CD4-positive, alpha-beta T cell treated with Interleukin-6 for 4 hours (primary cell): Measurements from ENCODE around the gene CACNB2.
"Not testable (repeated sequence)": the region's sequence is repeated elsewhere in the genome, so short reads cannot be mapped to it uniquely, and the experiment has no call there.

Experiments used
- DNase-seq: peaks from one replicate; pipeline ENCODE4 v3.0.0-alpha.2; 2020; ENCODE audit warnings: mixed read lengths

Gene CACNB2

DNA sequence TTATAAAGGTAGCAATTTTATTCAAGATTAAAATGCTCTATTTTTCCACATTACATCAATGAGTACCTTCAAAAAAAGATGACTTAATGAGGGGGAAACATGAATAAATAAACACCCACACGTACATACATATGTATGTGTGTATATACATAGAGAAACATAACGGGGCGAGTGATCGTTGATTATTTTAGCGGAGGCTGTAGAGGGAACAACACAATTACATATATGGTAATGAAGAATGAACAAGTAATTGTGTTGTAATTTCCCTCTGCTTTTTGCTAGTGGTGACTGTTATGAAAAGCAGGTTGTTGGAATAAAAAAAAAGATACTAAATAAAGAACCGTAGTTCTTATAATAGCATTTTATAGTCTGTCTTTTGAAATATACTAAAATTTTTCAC lies 63.2 kb downstream of the CACNB2 start:
- no peak for DNase-seq

DNA sequence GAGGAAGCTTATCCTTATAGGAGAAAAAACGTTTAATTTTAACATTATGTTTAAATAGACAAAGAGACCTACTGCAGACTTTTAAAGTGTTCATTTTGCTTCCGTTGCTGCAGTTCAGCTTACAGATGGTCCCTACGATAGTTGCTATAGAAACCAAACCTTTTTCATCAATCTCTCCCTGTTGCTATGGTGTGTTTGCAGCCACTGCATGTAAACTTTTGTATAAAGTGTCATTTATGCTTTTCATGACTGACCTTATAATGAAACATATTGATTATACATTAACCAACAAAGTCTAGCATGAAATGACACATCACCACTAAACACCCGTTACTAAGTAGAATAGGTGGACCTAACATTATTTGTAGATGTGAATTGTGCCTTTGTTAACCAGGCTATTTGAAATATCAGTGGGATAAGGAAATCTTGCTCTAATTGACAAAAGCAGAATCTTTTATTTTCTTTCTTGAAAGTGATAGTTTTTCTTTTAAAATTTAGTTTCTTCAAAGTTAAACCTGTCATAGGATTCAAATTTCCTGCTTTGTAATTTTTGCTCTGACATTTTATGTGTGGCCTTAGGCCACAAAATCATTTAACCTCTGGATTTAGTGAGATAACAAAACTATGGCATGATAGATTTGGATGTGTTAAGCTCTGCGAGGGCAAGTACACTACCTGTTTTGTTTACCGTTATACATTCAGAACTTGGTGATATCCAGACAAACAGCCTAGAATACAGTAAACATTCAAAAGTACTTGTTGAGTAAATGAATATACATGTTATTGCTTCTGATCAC lies 64.0 kb downstream of the CACNB2 start:
- no peak for DNase-seq

DNA sequence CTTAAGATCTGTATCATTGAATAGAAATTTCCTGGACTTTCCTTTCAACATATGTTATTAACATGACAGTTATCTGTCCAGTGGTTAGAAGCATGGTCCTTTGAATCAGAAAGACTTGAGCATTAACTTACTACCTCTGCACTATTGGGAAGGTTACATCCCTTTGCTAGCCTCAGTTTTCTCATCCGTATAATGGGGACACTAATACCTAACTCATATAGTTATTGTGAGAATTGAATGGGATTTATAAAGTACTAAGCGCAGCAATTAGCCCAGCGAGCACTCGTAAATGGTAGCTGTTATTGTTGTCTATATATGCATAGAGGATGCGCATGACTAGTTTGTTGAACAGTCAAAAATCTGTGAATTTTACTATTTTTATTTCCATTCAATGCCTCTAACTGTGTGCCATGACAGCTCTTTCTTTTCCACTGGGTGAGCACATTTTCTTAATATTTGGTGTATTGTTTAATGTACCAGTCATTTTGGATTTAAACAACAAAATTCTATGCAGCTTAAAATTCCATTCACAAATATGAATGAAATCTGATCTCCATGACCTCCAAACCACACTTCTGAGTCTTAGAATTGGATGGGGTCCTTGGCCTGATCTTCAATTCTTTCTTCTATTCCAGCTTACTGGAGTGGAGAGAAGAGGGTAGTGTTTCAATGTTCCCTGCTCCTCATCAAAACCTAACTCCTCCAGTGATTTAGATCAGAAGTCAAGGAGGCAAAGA lies 65.0 kb downstream of the CACNB2 start:
- DNase-seq = no peak

DNA sequence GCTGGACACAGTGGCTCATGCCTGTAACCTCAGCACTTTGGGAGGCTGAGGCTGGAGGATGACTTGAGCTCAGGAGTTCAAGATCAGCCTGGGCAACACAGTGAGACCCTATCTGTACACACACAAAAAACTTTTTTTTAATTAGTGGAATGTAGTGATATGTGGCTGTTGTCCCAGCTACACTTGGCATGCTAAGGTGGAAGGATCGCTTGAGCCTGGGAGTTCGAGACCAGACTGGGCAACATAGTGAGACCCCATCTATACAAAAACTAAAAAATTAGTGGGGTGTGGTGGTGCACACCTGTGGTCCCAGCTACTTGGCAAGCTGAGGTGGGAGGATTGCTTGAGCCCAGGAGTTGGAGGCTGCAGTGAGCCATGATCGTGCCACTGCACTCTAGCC lies 68.0 kb downstream of the CACNB2 start:
- not testable (repeated sequence) for DNase-seq

DNA sequence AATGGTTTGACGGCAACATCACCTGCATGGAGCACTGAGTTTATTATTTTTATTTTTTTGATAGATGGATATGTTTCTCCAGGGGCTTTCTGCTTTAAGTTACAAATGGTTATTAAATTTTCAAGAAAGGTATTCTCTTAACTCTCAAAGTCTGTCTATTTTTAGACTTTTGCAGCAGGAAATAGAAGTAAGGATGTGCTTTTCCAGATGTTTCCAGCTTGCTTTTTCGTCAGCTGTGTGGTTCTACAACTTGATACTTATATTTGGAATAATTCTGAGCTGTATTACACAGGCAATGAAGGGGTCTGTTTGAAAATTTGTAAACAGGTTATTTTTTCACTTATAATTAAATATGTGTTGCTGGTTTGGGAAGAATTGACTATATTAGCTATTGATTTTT lies 69.0 kb downstream of the CACNB2 start:
- DNase-seq = no peak

DNA sequence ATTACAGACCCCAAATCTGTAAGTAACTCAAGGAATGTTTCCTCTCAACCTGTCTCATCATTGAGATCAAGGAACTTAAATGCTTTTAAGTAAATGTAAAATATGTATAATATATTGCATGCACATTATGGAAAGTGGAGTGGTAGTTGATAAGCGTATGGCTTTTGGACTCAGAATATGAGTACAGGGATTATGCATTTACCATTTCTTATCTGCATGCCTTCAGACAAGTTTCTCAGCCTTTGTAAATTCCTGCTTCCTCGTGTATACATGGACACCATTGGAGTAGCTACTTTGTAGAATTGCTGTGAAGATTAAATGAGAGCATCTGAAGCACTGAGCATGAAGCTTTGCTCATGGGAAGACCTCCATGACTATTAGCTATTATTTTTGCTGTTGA lies 70.5 kb downstream of the CACNB2 start:
- DNase-seq = no peak

DNA sequence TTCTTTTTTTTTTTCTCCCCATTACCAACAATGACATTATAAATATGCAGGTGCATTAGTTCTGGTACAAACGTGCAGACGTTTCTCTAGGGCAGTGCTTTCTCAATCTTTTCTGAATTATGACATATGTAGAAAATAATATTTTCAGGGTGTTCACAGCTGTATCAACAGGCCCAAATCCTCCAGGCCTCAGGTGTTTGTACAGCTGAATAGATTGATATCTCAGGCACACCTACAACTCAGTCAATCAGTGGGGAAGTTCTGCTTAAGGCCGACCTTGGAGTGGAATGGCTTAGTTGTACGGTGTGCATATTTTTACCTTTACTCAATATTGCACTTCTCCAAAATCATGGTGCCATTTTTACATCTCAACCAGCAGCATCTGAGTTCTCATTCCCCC lies 71.6 kb downstream of the CACNB2 start:
- DNase-seq = no peak

DNA sequence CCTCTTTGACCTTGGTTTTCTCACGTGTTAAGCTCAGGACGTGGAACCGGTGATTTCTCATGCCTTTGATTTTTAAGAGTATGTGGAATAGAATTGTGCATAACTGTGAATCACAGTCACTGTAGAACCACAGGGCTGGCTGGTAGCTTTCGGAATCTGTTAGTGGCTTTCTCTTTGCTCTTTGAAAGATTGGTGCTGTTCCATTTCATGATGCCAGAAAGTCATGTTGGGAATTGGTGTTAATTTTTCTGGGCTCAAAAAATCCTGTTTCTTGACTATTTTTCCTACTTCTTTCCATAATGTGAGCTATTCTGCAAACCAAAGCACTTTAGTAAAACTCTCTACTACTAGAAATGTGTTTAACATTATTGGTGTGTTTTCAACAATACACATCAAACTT lies 73.0 kb downstream of the CACNB2 start:
- no peak for DNase-seq

DNA sequence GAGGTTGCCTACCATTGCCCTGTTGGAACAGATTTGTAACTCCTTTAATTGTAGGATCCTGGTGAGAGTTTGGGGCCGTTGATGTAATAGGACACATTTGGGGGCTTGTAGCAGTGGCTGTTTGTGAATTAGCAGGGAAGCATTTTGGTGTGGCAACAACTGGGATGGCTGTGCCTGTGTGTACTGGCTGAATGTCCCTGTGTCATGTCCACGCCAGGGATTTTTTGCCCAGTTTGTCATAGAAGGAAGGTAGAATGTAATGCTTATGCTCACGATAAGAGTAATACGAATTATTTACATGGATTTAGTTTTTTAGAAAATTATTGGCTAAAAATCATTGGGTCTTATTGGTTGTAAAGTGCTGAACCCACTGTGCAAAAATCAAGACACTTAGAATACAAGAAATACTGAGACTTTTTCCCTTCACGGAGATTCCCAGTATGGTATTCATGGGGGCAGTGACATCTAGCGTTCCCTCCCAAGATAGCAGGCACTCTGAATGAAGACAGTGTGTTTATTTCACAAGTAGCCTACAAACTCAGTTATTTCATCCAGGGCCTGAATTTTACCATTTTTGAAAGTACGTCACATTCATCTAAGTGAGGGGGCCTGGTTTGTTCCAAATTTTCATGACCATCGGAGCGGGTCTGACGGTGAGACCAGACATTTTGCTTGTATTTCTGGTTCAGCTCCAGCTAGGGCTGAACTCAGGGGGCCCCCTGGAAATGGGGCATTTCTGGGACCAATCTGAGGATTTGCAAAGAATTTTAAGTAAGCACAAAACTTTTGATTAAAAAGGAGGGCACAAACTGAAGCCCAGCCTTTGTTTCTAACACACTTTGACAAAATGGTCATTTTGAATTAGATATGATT lies 74.7 kb downstream of the CACNB2 start:
- no peak for DNase-seq

DNA sequence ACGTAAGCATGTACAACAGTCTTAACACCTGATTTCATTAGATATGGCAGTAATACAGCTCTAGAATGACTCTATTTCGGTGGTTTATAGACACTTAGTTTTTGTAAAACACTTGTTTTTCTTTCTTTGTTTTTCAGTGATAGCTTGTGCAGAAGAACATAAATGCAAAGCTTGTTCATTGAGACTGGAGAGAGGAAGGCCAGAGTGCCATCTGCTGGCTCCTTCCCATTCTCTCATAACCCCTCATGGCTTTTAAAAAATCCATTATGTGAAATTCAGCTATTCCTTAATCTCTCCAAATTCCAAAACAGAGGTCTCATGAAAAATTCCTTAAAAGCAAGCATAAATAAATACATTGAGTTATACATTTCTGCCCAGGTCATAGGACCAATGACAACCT lies 76.3 kb downstream of the CACNB2 start:
- DNase-seq = no peak

DNA sequence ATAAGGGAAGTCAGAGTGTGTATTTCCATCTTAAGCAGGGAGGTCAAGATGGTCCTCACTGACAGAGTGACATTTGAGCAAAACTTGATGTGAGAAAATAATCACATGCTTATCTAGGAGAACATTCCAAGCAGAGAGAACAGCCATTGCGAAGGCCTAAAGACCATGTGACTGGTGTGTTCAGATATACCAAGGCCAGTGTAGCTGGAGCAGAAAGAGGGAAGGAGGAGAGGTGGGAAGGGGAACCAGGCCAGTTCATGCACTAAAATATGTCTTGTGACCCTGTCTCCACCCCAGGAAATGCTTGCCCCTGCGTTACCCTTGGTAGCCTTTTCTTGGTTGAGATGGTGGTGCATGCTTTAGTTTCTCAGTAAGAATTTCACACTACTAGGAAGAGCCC lies 77.4 kb downstream of the CACNB2 start:
- DNase-seq = no peak

DNA sequence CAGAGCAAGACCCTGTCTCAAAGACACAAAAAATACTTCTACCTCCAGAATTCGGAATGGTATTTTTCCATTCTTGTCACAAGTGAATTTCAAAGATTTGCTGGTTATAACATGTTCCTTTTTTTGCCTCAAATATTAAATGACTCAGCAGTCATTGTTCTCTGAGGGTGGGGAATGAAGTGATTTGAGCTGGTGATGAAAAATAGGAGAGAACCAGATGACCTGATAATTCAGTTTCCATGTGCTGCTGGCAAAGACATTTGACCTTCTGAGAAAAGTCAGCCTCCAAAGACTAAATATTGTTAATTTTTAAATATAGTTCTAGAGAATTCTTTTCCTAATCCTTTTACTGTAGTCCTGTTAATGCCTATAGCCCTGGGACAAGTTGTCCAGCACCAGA lies 78.9 kb downstream of the CACNB2 start:
- no peak for DNase-seq

DNA sequence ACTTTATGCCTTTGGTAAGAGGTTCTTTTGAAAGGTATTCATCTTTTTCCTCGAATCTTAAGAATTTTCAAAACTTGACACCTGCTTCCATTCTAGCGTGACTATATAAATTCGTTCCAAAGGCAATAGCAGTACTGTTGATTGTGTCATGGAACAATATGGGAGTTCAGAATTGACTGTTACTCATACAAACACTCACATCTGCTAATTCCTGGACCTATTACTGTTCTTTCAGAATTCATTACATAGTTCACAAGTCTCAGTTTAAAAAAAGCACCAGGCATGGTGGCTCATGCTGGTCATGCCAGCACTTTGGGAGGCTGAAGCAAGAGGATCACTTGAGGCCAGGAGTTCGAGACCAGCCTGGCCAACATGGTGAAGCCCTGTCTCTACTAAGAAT lies 80.9 kb downstream of the CACNB2 start:
- DNase-seq = no peak

DNA sequence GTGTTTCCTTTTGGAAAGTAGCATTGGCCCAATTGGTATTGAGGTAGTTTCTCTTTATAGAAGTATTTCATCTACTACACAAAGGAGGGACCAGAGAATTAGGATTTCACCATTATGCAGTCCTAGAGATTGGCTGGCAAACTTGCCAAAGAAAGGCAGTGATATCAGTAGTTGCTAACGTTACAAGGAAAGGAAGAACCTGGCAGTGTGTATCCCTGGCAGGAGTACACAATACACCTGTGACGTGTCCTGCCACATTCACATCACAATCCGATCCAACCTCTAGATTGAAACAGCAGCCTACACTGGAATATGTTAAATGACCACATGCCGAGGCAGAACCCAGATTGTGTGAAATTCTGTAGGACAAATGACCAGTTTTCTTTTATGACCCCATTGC lies 81.7 kb downstream of the CACNB2 start:
- DNase-seq = no peak

DNA sequence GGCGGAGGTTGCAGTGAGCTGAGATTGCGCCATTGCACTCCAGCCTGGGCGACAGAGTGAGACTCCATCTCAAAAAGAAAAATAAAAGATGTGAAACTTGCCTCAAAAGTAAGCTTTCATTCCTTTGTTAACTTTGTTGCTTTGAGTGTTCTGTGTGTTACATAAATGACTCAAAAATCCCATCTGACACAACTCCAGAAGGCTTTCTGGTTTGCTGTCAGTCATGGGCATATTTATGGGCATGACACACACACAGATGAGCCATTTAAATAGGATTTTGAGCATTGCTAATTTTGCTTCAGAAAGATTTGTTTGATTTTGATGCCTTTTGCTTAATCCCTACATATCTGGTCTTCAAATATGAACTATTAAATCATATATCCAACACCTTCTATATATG lies 82.6 kb downstream of the CACNB2 start:
- no peak for DNase-seq

DNA sequence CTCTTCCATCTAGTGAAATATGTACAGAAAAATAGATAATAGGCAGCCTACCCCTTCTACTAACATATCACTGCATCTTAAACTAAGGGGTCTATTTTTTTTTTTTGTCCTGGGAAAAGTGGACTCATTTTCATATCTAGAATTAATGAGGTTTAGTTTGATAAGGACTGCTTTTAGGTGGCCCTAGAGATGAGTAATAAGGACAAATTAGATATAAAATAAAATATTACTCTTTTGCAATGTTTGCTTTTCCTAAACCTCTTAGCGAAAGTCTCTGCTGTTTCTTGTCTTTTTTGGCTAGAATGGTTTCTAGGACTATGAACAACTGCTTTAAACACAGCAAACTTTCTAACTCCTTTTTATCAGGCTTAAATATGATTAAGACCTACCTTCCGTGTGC lies 83.7 kb downstream of the CACNB2 start:
- DNase-seq = no peak

DNA sequence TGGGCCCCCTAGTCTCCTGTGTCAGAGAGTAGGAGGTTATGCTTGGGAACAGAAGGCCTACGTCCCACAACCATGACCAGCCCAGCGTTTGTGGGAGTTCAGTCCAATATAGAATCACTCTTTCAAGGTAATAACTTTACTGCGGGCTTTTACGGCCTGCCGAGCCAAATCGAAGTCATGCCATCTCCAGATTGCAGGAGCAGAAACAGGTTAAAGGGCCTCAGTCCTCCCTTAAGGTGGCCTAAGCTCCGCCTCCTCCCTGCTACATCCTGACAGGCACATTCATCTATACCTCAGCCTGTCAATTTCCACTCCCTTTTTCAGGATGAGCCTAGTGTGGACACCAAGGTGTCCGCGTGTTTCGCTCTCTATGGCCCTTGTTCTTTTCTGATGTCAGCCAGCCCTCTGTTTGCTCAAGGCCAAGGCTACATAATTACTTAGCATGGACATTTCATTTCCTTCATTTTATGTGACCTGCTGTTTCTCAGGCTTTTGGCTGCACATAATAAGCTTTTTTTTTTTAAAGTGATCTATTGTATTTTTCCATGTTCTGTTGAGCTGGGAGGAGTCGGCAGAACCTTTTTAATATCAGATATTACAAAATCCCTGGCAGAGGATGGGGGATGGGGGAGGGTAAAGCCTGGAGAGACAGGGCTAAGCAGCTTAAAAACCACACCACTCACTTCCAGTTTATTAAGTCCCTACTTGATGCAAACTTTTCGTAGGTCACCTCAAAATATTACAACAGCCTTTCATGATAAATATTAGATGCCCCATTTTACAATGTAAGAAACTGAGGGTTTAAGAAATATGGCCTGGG lies 84.6 kb downstream of the CACNB2 start:
- DNase-seq = no peak

DNA sequence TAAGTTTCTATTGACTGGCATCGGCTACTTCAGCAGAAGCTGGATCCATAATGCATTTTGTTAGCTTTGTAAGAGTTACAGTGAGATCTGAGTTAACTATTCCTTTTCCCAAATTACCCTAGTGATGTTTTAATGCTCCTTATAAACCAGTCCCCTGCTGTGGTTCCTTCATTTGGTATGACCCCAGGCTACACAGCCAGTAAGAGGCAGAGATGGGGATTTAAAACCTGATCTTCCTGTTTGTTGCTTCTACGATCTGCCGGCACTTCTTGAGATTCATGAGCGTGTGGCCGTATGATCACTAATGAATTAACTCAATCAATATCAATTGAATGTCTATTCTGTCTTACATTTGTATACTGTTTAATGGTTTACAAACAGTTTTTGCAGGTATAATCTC lies 86.1 kb downstream of the CACNB2 start:
- no peak for DNase-seq

DNA sequence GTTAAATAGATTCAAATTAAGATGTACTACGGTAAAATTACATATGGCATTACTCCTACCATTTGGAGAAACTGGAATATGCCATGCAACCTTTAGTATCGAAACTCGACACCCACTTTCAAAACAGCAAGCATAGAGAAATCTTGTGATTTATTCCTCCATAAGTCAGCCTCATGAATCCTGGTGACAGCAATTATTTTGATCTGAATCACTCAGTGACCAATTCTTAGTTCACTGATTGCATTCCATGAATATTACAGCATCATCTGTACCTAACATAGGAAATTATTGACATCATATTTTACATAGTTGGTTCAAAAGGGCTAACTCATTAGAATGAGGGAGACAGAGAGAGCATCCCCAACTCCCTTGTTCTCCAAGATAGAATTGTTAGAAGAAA lies 89.6 kb downstream of the CACNB2 start:
- no peak for DNase-seq

DNA sequence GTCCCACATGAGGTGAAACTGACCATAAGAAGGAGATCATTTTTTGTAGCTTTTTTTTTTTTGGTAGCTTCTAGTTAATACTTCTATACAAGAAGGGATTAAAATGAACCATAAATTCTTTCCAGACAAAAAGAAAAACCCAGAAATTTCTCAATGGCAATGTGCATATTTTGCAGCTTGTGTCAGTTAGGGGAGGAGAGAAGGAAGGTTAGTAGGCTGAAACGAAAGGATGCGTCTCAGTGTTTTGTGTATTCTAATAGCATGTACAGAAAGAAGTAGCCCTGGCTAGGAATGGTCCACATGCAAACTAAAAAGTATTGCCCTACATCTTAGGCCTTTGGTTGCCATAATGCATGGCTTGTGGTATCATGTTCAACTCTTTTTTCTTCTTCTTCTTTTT lies 90.6 kb downstream of the CACNB2 start:
- no peak for DNase-seq

DNA sequence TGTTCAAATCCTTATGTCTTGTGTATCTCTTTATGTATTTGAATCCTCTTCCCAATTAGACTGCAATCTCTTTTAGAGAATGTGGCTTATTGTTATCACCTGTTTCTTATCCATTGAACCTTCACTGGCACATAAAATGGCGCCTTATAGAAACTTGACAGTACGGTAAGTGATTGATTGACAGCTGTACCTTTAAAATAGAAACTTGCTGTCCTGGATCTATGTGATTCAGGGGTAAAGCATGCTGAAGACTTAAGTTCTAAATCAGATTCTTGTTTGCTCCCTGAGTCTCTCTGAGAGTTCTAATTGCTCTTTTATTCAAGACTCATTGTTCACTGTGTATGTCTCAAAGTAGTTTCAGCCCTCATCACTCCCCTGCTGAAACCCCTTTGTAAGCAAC lies 91.3 kb downstream of the CACNB2 start:
- no peak for DNase-seq

DNA sequence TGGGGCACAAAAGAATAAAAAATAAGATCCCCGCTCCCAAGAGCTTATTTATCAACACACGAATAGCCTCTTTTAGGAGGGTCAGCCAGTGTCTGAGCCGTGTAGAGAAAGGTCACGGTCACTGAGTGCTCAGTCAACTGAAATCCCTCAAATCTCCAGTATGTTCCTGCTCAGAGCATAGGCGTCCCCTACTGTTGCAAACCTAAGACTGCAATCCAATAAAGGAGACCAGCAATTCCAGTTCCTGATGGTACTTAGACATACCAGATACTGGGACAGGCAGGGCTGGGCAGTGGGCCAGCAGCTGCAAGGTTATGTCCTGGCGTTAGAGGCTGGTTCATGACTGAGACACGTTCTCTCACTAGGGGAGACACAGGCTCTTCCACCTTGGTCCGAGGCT lies 93.6 kb downstream of the CACNB2 start:
- no peak for DNase-seq

DNA sequence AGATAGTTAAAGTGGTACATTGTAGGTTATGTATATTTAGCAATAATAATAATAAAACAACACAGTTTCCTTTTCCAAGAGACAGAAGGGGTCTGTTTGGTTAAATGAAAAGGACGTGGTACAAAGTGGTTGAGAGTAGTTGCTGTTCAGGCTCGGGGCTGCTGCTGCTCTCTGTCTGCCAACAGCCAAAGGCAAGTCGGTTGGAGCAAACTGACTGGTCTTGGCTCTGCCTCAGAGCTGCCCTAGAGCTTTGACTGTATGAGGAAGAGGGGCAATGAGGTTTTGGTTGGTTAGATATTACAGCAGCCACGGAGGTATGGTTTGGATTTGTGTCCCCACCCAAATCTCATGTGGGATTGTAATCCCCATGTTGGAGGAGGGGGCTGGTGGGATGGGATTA lies 95.3 kb downstream of the CACNB2 start:
- DNase-seq = no peak
